DOHH2 (cell line): Measurements from ENCODE around the gene SLC35G2.
"Not testable (repeated sequence)": the region's sequence is repeated elsewhere in the genome, so short reads cannot be mapped to it uniquely, and the experiment has no call there.

ENCODE experiments used
- H3F3A ChIP-seq: fragments of 200-600 bp; sonication (generic), shearing (Covaris generic); 2 replicates; pipeline ENCODE4 v1.6.0; 2016; ENCODE audit warnings: antibody characterized with exemption, mild to moderate bottlenecking; ENCODE audit not compliant: control insufficient read depth, insufficient read depth
- H3K27ac ChIP-seq: fragments of 200-600 bp; sonication (generic); 2 replicates; pipeline ENCODE4 v1.5.1; 2014; ENCODE audit warnings: low read depth, mild to moderate bottlenecking, low read length, moderate library complexity
- H3K27me3 ChIP-seq: fragments of 200-600 bp; sonication (generic); 2 replicates; pipeline ENCODE4 v1.6.1; 2014; ENCODE audit warnings: mild to moderate bottlenecking, low read length, mixed read lengths; ENCODE audit not compliant: control insufficient read depth
- H3K36me3 ChIP-seq: fragments of 200-600 bp; sonication (generic); 2 replicates; pipeline ENCODE4 v1.6.1; 2014; ENCODE audit warnings: mild to moderate bottlenecking, low read length, moderate library complexity, mixed read lengths; ENCODE audit not compliant: control insufficient read depth
- H3K4me1 ChIP-seq: fragments of 200-600 bp; sonication (generic); 2 replicates; pipeline ENCODE4 v1.6.1; 2014; ENCODE audit warnings: mild to moderate bottlenecking, low read length, mixed read lengths; ENCODE audit not compliant: control insufficient read depth
- H3K4me2 ChIP-seq: fragments of 200-600 bp; sonication (generic); 2 replicates; pipeline ENCODE4 v1.6.0; 2014; ENCODE audit warnings: mild to moderate bottlenecking, low read length, moderate library complexity
- H3K4me3 ChIP-seq: fragments of 200-600 bp; sonication (generic); 2 replicates; pipeline ENCODE4 v1.5.1; 2014; ENCODE audit warnings: mild to moderate bottlenecking, low read length, mixed read lengths
- H3K79me2 ChIP-seq: fragments of 200-600 bp; sonication (generic); 2 replicates; pipeline ENCODE4 v1.6.1; 2014; ENCODE audit warnings: mild to moderate bottlenecking, low read length, mixed read lengths; ENCODE audit not compliant: control insufficient read depth
- H3K9me2 ChIP-seq: fragments of 200-600 bp; sonication (generic); replicated peaks from 2 replicates; pipeline ENCODE4 v1.6.1; 2014; ENCODE audit warnings: mild to moderate bottlenecking, low read length, mixed read lengths; ENCODE audit not compliant: control insufficient read depth
- H3K9me3 ChIP-seq: fragments of 200-600 bp; sonication (generic); 2 replicates; pipeline ENCODE4 v1.6.1; 2014; ENCODE audit warnings: antibody characterized with exemption, low read length, mixed read lengths; ENCODE audit not compliant: control insufficient read depth, insufficient read depth
- H4K20me1 ChIP-seq: fragments of 200-600 bp; sonication (generic); 2 replicates; pipeline ENCODE4 v1.6.0; 2014; ENCODE audit warnings: low read depth, mild to moderate bottlenecking, antibody characterized with exemption, low read length, moderate library complexity; ENCODE audit not compliant: control insufficient read depth, insufficient read depth
- EZH2phosphoT487 ChIP-seq: fragments of 200-600 bp; sonication (generic); IDR thresholded peaks from 2 replicates; pipeline ENCODE4 v1.6.1; 2017; ENCODE audit warnings: borderline replicate concordance, mild to moderate bottlenecking, antibody characterized with exemption, low read length, moderate library complexity, mixed read lengths
- TF ChIP-seq, protein P1 (sequence below): fragments of 200-600 bp; sonication (generic); IDR thresholded peaks from one replicate; pipeline ENCODE4 v1.5.1; 2014; ENCODE audit warnings: antibody characterized with exemption, mild to moderate bottlenecking, low read depth, low read length; ENCODE audit not compliant: poor library complexity, severe bottlenecking

The SLC35G2 gene

DNA sequence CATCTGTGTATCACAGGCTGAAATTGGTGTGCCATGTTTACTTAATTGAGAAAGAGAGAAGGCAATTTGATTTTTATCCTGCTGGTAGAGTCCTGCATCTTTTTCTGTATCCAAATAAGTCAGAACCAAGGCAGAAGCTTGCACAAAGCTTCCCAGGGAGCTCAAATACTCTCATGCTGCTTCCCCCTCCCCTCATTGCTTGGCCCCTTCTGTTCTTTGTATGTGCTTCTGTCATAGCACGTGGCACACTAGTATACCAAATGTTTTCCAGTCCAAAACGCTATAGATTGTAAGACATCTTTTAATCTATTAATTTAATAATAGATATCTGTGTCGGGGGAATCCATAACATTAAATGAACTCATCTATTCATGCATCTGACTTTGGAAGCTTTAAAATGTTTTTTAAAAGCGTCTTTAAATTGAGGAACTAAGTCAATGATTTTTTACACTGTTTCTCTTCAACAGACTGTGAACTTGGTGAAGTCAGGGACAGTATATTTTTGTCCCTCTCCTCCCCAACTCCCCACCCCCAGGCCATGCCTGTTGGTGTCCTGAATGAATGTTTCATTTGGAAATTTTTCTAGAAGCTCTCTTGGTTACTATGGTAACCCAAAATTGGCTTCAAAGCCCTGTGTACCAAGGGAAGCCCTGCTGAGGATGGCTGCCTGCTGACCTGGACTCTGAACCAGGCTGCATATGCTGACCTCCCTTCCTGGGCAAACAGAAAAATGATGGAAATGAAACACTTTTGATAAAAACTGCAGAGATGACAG is 26.2 kb upstream of the SLC35G2 start:
- H3K36me3 ChIP-seq: no peaks in the 10 kb centered on the region
- TF ChIP-seq, protein P1, sequence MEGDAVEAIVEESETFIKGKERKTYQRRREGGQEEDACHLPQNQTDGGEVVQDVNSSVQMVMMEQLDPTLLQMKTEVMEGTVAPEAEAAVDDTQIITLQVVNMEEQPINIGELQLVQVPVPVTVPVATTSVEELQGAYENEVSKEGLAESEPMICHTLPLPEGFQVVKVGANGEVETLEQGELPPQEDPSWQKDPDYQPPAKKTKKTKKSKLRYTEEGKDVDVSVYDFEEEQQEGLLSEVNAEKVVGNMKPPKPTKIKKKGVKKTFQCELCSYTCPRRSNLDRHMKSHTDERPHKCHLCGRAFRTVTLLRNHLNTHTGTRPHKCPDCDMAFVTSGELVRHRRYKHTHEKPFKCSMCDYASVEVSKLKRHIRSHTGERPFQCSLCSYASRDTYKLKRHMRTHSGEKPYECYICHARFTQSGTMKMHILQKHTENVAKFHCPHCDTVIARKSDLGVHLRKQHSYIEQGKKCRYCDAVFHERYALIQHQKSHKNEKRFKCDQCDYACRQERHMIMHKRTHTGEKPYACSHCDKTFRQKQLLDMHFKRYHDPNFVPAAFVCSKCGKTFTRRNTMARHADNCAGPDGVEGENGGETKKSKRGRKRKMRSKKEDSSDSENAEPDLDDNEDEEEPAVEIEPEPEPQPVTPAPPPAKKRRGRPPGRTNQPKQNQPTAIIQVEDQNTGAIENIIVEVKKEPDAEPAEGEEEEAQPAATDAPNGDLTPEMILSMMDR: no peak
- TF ChIP-seq EZH2phosphoT487: no peak
- no peaks in the 10 kb centered on the region for H3K79me2 ChIP-seq
- H3K9me2 ChIP-seq: no peaks in the 10 kb centered on the region
- no peak overlapping the region for H3K4me2 ChIP-seq
- no peak overlapping the region for H3K4me3 ChIP-seq
- H4K20me1 ChIP-seq: no peaks in the 10 kb centered on the region
- no peaks in the 10 kb centered on the region for H3K9me3 ChIP-seq
- peaks cover 27% of the 10 kb centered on the region for H3K4me1 ChIP-seq
- H3F3A ChIP-seq: no peaks in the 10 kb centered on the region
- no peaks in the 10 kb centered on the region for H3K27me3 ChIP-seq
- H3K27ac ChIP-seq: no peak overlapping the region

GRCh38 chr3:136801146-136801545 is 17.8 kb upstream of the SLC35G2 start:
- H3K36me3 ChIP-seq, H3K4me3 ChIP-seq, H3K27me3 ChIP-seq, H4K20me1 ChIP-seq, H3K9me3 ChIP-seq, H3K79me2 ChIP-seq, H3K9me2 ChIP-seq, H3K4me1 ChIP-seq, H3F3A ChIP-seq, H3K4me2 ChIP-seq, H3K27ac ChIP-seq: not testable (repeated sequence)

GRCh38 chr3:136802481-136802996 is 16.4 kb upstream of the SLC35G2 start:
- no peak for TF ChIP-seq EZH2phosphoT487
- TF ChIP-seq, protein P1: no peak
- Histone ChIP-seq H3F3A (no peaks in the 10 kb centered on the region), H4K20me1 (no peaks in the 10 kb centered on the region), H3K4me2 (no peak overlapping the region), H3K4me3 (no peak overlapping the region), H3K27me3 (no peaks in the 10 kb centered on the region), H3K79me2 (no peaks in the 10 kb centered on the region), H3K4me1 (peaks cover 10% of the 10 kb centered on the region), H3K36me3 (no peaks in the 10 kb centered on the region), H3K9me2 (no peaks in the 10 kb centered on the region), H3K9me3 (no peaks in the 10 kb centered on the region), H3K27ac (no peak overlapping the region)

GRCh38 chr3:136804141-136804540 is 14.8 kb upstream of the SLC35G2 start:
- Histone ChIP-seq H4K20me1 (no peaks in the 10 kb centered on the region), H3F3A (no peaks in the 10 kb centered on the region), H3K4me3 (no peak overlapping the region), H3K9me3 (no peaks in the 10 kb centered on the region), H3K27me3 (no peaks in the 10 kb centered on the region), H3K36me3 (no peaks in the 10 kb centered on the region), H3K4me1 (peaks cover 10% of the 10 kb centered on the region), H3K79me2 (no peaks in the 10 kb centered on the region), H3K9me2 (no peaks in the 10 kb centered on the region), H3K27ac (no peak overlapping the region), H3K4me2 (no peak overlapping the region)
- no peak for TF ChIP-seq EZH2phosphoT487
- TF ChIP-seq, protein P1: no peak
